ENCODE results near the gene MAP2. TPM values are rescaled to one million over a fixed set of nuclear protein-coding genes. Genes with fewer than 3 reads are reported as not detected.

MAP2 gene
- total RNA-seq, 1 experiment from 2014 or later: 7.6 TPM

DNA sequence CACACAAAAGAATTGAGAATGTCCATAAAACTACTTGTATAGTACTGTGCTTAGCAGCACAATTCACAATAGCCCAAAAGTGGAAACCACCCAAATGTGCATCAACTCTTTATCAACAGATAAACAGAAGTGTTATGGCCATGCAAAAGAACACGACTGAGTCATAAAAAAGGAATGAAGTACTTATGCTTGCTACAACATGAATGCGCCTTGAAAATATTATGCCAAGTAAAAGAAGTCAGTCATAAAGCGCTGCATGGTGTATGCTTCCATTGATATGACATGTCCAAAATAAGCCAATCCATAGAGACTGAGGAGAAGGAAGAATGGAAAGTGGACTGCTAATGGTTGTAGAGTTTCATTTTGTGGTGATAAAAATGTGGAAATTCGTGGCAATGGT lies 12.1 kb upstream of the MAP2 start:
- H3K4me1 Mint-ChIP-seq: peaks cover 9% of the 10 kb centered on the region
- ChIA-PET CTCF (no interaction called here), POLR2A (no interaction called here)
- peaks cover 26% of the 10 kb centered on the region for H3K9me3 Mint-ChIP-seq
- H3K4me3 Mint-ChIP-seq: no peak overlapping the region
- DNase-seq (ENCODE audit: low spot score) (no peak), ATAC-seq (no peak)
- no peaks in the 10 kb centered on the region for H3K27me3 Mint-ChIP-seq (ENCODE audit: low read depth)
- TF ChIP-seq ZNF138 (CRISPR knock-in tag; conservative IDR thresholded peaks at IDR 0.05): no peak
- TF ChIP-seq, protein P1, sequence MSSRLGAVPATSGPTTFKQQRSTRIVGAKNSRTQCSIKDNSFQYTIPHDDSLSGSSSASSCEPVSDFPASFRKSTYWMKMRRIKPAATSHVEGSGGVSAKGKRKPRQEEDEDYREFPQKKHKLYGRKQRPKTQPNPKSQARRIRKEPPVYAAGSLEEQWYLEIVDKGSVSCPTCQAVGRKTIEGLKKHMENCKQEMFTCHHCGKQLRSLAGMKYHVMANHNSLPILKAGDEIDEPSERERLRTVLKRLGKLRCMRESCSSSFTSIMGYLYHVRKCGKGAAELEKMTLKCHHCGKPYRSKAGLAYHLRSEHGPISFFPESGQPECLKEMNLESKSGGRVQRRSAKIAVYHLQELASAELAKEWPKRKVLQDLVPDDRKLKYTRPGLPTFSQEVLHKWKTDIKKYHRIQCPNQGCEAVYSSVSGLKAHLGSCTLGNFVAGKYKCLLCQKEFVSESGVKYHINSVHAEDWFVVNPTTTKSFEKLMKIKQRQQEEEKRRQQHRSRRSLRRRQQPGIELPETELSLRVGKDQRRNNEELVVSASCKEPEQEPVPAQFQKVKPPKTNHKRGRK (CRISPR knock-in tag; IDR thresholded peaks at IDR 0.05; ENCODE audit: borderline replicate concordance): no peak
- TF ChIP-seq, protein P2, sequence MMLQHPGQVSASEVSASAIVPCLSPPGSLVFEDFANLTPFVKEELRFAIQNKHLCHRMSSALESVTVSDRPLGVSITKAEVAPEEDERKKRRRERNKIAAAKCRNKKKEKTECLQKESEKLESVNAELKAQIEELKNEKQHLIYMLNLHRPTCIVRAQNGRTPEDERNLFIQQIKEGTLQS (CRISPR knock-in tag; conservative IDR thresholded peaks at IDR 0.05): no peak
- TF ChIP-seq FOXJ3 (CRISPR knock-in tag; IDR thresholded peaks at IDR 0.05; ENCODE audit: borderline replicate concordance): no peak
- no peak for TF ChIP-seq ZNF671 (CRISPR knock-in tag; IDR thresholded peaks at IDR 0.05)
- TF ChIP-seq, protein P3, sequence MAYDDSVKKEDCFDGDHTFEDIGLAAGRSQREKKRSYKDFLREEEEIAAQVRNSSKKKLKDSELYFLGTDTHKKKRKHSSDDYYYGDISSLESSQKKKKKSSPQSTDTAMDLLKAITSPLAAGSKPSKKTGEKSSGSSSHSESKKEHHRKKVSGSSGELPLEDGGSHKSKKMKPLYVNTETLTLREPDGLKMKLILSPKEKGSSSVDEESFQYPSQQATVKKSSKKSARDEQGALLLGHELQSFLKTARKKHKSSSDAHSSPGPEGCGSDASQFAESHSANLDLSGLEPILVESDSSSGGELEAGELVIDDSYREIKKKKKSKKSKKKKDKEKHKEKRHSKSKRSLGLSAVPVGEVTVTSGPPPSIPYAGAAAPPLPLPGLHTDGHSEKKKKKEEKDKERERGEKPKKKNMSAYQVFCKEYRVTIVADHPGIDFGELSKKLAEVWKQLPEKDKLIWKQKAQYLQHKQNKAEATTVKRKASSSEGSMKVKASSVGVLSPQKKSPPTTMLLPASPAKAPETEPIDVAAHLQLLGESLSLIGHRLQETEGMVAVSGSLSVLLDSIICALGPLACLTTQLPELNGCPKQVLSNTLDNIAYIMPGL (CRISPR knock-in tag; IDR thresholded peaks at IDR 0.05): no peak
- no peak for TF ChIP-seq NR2C2 (CRISPR knock-in tag; IDR thresholded peaks at IDR 0.05)
- no peak for TF ChIP-seq TEAD4 (CRISPR knock-in tag; IDR thresholded peaks at IDR 0.05)
- no peak for TF ChIP-seq IRF2 (CRISPR knock-in tag; IDR thresholded peaks at IDR 0.05; ENCODE audit: borderline replicate concordance, low read depth)
- TF ChIP-seq, protein P4, sequence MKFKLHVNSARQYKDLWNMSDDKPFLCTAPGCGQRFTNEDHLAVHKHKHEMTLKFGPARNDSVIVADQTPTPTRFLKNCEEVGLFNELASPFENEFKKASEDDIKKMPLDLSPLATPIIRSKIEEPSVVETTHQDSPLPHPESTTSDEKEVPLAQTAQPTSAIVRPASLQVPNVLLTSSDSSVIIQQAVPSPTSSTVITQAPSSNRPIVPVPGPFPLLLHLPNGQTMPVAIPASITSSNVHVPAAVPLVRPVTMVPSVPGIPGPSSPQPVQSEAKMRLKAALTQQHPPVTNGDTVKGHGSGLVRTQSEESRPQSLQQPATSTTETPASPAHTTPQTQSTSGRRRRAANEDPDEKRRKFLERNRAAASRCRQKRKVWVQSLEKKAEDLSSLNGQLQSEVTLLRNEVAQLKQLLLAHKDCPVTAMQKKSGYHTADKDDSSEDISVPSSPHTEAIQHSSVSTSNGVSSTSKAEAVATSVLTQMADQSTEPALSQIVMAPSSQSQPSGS (CRISPR knock-in tag; IDR thresholded peaks at IDR 0.05; ENCODE audit: borderline replicate concordance, low read depth): no peak
- no peak overlapping the region for H3K27ac Mint-ChIP-seq
- peaks cover 13% of the 10 kb centered on the region for H3K36me3 Mint-ChIP-seq

DNA sequence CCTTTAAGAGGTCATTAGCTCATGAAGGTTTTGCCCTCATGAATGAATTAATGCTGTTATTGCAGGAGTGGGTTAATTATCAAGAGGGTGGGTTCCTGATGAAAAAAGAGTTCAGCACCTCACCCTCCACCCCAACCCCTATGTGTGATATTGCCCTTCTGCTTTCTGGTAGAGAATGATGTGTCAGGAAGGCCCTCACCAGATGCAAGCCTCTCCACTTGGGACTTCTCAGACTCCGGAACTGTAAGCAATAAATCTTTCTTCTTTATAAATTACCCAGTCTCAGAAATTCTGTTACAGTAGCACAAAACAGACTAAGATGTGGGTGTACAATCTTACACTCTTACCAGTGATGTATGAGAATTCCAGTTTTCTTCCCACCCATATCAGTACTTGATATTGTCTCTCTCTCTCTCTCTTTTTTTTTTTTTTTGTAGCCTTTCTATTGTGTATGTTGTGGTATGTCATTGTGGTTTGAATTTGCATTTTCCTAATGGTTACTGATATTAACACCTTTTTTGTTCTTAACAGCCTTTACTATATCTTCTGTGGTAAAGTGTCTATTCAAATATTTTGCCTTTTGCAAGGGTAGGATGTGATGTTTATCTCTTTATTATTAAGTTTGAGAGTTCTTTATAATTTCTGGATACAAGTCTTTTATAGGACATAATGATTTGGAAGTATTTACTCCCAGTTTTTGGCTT lies 10.4 kb upstream of the MAP2 start:
- peaks cover 9% of the 10 kb centered on the region for H3K4me1 Mint-ChIP-seq
- POLR2A ChIA-PET: no interaction called here
- H3K36me3 Mint-ChIP-seq: peaks cover 13% of the 10 kb centered on the region
- DNase-seq (ENCODE audit: low spot score): no peak
- H3K27me3 Mint-ChIP-seq (ENCODE audit: low read depth): no peaks in the 10 kb centered on the region
- H3K4me3 Mint-ChIP-seq: no peak overlapping the region
- no peak for ATAC-seq
- no peak overlapping the region for H3K27ac Mint-ChIP-seq
- CTCF ChIA-PET: no interaction called here
- H3K9me3 Mint-ChIP-seq: peaks cover 30% of the 10 kb centered on the region
- TF ChIP-seq TCF7 (CRISPR knock-in tag; IDR thresholded peaks at IDR 0.05; ENCODE audit: low read depth) (no peak), ELF4 (CRISPR knock-in tag; IDR thresholded peaks at IDR 0.05; ENCODE audit: low read depth) (no peak), ZNF263 (CRISPR knock-in tag; IDR thresholded peaks at IDR 0.05; ENCODE audit: low read depth) (no peak), NR2C2 (CRISPR knock-in tag; IDR thresholded peaks at IDR 0.05) (no peak), SP1 (CRISPR knock-in tag; conservative IDR thresholded peaks at IDR 0.05) (no peak), ZNF396 (CRISPR knock-in tag; IDR thresholded peaks at IDR 0.05; ENCODE audit: borderline replicate concordance) (no peak), ZNF317 (CRISPR knock-in tag; IDR thresholded peaks at IDR 0.05; ENCODE audit: borderline replicate concordance, low read depth) (no peak), NFYB (CRISPR knock-in tag; conservative IDR thresholded peaks at IDR 0.05; ENCODE audit: low read depth) (no peak), ZNF138 (CRISPR knock-in tag; conservative IDR thresholded peaks at IDR 0.05) (no peak)
- TF ChIP-seq, protein P5, sequence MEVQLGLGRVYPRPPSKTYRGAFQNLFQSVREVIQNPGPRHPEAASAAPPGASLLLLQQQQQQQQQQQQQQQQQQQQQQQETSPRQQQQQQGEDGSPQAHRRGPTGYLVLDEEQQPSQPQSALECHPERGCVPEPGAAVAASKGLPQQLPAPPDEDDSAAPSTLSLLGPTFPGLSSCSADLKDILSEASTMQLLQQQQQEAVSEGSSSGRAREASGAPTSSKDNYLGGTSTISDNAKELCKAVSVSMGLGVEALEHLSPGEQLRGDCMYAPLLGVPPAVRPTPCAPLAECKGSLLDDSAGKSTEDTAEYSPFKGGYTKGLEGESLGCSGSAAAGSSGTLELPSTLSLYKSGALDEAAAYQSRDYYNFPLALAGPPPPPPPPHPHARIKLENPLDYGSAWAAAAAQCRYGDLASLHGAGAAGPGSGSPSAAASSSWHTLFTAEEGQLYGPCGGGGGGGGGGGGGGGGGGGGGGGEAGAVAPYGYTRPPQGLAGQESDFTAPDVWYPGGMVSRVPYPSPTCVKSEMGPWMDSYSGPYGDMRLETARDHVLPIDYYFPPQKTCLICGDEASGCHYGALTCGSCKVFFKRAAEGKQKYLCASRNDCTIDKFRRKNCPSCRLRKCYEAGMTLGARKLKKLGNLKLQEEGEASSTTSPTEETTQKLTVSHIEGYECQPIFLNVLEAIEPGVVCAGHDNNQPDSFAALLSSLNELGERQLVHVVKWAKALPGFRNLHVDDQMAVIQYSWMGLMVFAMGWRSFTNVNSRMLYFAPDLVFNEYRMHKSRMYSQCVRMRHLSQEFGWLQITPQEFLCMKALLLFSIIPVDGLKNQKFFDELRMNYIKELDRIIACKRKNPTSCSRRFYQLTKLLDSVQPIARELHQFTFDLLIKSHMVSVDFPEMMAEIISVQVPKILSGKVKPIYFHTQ (CRISPR knock-in tag; IDR thresholded peaks at IDR 0.05): no peak
- TF ChIP-seq, protein P6, sequence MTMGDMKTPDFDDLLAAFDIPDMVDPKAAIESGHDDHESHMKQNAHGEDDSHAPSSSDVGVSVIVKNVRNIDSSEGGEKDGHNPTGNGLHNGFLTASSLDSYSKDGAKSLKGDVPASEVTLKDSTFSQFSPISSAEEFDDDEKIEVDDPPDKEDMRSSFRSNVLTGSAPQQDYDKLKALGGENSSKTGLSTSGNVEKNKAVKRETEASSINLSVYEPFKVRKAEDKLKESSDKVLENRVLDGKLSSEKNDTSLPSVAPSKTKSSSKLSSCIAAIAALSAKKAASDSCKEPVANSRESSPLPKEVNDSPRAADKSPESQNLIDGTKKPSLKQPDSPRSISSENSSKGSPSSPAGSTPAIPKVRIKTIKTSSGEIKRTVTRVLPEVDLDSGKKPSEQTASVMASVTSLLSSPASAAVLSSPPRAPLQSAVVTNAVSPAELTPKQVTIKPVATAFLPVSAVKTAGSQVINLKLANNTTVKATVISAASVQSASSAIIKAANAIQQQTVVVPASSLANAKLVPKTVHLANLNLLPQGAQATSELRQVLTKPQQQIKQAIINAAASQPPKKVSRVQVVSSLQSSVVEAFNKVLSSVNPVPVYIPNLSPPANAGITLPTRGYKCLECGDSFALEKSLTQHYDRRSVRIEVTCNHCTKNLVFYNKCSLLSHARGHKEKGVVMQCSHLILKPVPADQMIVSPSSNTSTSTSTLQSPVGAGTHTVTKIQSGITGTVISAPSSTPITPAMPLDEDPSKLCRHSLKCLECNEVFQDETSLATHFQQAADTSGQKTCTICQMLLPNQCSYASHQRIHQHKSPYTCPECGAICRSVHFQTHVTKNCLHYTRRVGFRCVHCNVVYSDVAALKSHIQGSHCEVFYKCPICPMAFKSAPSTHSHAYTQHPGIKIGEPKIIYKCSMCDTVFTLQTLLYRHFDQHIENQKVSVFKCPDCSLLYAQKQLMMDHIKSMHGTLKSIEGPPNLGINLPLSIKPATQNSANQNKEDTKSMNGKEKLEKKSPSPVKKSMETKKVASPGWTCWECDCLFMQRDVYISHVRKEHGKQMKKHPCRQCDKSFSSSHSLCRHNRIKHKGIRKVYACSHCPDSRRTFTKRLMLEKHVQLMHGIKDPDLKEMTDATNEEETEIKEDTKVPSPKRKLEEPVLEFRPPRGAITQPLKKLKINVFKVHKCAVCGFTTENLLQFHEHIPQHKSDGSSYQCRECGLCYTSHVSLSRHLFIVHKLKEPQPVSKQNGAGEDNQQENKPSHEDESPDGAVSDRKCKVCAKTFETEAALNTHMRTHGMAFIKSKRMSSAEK (CRISPR knock-in tag; IDR thresholded peaks at IDR 0.05; ENCODE audit: borderline replicate concordance): no peak
- TF ChIP-seq, protein P7, sequence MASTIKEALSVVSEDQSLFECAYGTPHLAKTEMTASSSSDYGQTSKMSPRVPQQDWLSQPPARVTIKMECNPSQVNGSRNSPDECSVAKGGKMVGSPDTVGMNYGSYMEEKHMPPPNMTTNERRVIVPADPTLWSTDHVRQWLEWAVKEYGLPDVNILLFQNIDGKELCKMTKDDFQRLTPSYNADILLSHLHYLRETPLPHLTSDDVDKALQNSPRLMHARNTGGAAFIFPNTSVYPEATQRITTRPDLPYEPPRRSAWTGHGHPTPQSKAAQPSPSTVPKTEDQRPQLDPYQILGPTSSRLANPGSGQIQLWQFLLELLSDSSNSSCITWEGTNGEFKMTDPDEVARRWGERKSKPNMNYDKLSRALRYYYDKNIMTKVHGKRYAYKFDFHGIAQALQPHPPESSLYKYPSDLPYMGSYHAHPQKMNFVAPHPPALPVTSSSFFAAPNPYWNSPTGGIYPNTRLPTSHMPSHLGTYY (CRISPR knock-in tag; IDR thresholded peaks at IDR 0.05): no peak
